Endodermal cell (in vitro differentiated cells): Measurements from ENCODE around the gene INSM2. TPM values are rescaled to one million over a fixed set of nuclear protein-coding genes. Genes with fewer than 3 reads are reported as not detected.

Source experiments
- DNase-seq: peaks from one replicate; pipeline ENCODE4 v3.0.0-alpha.2; 2017
- H3K27ac ChIP-seq: 2 replicates; pipeline ENCODE4 v1.5.1; 2013; ENCODE audit warnings: mild to moderate bottlenecking, low read depth, low read length, moderate library complexity
- H3K27me3 ChIP-seq: 2 replicates; pipeline ENCODE4 v1.6.1; 2013; ENCODE audit warnings: mild to moderate bottlenecking, low read length, moderate library complexity; ENCODE audit not compliant: insufficient read depth, control insufficient read depth, poor library complexity, severe bottlenecking
- H3K36me3 ChIP-seq: 2 replicates; pipeline ENCODE4 v1.7.0; 2013; ENCODE audit warnings: mild to moderate bottlenecking, low read length, moderate library complexity; ENCODE audit not compliant: control insufficient read depth, insufficient read depth
- H3K4me1 ChIP-seq: one replicate; pipeline ENCODE4 v1.7.0; 2013; ENCODE audit warnings: low read length; ENCODE audit not compliant: control insufficient read depth, insufficient read depth
- H3K4me3 ChIP-seq: 2 replicates; pipeline ENCODE4 v1.5.1; 2013; ENCODE audit warnings: mild to moderate bottlenecking, low read length, moderate library complexity
- H3K9ac ChIP-seq: 2 replicates; pipeline ENCODE4 v1.6.1; 2013; ENCODE audit warnings: mild to moderate bottlenecking, low read length, moderate library complexity; ENCODE audit not compliant: poor library complexity, severe bottlenecking; ENCODE audit errors: extremely low read depth
- H3K9me3 ChIP-seq: 2 replicates; pipeline ENCODE4 v1.6.1; 2013; ENCODE audit warnings: mild to moderate bottlenecking, low read length, moderate library complexity; ENCODE audit not compliant: control insufficient read depth
- H3K27ac Mint-ChIP-seq: 2 replicates; pipeline ENCODE4 v1.8.0; 2020; ENCODE audit warnings: mixed read lengths
- H3K27me3 Mint-ChIP-seq: 2 replicates; pipeline ENCODE4 v1.8.0; 2021; ENCODE audit warnings: mild to moderate bottlenecking, mixed read lengths; ENCODE audit not compliant: insufficient read depth
- H3K36me3 Mint-ChIP-seq: 2 replicates; pipeline ENCODE4 v1.8.0; 2020; ENCODE audit warnings: low read depth, mixed read lengths
- H3K4me1 Mint-ChIP-seq: 2 replicates; pipeline ENCODE4 v1.8.0; 2020; ENCODE audit warnings: mixed read lengths
- H3K4me3 Mint-ChIP-seq: 2 replicates; pipeline ENCODE4 v1.8.0; 2020; ENCODE audit warnings: mild to moderate bottlenecking, moderate library complexity, mixed read lengths
- H3K9me3 Mint-ChIP-seq: 2 replicates; pipeline ENCODE4 v1.8.0; 2020; ENCODE audit warnings: mild to moderate bottlenecking, mixed read lengths
- WGBS, 2 experiments: methylation state at CpG; one replicate each; pipeline versions ENCODE4 v1.1.5 to v1.1.7; 2013; ENCODE audit warnings: missing lambda C conversion rate in 2 of 2, mixed read lengths in 1 of 2; ENCODE audit not compliant: insufficient coverage in 1 of 2, insufficient read length in 1 of 2; 5-methylcytosine and 5-hydroxymethylcytosine counted together
- total RNA-seq, 2 donors: library from RNA; stranded (reverse); fragmentation: NEBNext Ultra II Directional in 1 of 2; extraction: Animal tissue kit (Norgen Biotek cat#: 25700) in 1 of 2; gene quantifications; 2 replicates in 1 of 2; 3 replicates in 1 of 2; pipeline ENCODE4 v1.2.1, GENCODE V29; 2021
- TF ChIP-seq, protein P1 (sequence below): fragments of 200-600 bp; sonication (generic); conservative IDR thresholded peaks from 2 replicates; pipeline ENCODE4 v1.5.0; 2021; ENCODE audit warnings: antibody characterized with exemption, mild to moderate bottlenecking

INSM2 gene
- total RNA-seq, 2 donors from 2014 or later, result 0.15 to 0.18 TPM

DNA sequence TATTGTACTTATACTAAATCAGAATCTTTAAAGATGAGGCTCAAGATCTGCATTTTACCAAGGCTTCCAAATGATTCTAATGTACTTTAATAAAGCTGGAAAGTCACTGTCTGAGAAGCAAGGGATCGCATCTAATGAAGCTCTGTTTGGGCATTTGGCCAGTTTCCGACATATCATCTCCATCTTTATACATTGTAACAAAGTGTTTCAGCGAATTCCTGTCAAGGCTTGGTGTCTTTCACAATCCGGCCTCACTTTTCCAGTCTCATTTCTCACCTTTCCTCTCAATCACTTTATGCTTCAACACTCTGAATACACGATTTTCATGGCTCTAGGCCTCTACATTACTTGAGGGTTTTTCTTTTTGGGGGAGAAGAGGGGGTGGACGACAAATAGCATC is 27.5 kb upstream of the INSM2 start:
- H3K4me3 Mint-ChIP-seq, result no peak overlapping the region
- peaks cover 4% of the 10 kb centered on the region for H3K27me3 Mint-ChIP-seq
- no peak overlapping the region for H3K27ac Mint-ChIP-seq

DNA sequence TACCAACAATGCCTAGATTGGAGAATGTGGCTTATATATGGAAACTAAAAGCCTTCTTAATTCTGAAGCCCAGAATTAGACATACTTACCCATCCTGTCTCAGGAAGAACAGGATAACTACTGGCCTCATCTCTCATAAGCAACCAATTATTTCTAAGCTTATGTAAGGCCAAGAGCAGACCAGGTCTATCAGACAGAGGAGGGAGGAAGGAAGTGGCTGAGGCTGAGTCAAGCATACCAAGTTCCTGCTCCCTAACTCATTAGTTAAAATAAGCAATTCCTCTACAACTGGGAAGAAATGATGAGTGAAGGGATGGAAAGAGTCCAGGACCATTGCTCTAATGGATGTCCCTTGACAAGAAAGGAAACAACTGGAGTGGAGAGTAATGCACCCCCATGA is 27.0 kb upstream of the INSM2 start:
- Histone ChIP-seq H3K27me3 (no peaks in the 10 kb centered on the region), H3K4me1 (no peaks in the 10 kb centered on the region), H3K4me3 (no peak overlapping the region), H3K9ac (no peak overlapping the region), H3K9me3 (no peaks in the 10 kb centered on the region), H3K27ac (no peak overlapping the region), H3K36me3 (no peaks in the 10 kb centered on the region)
- Mint-ChIP-seq H3K4me1 (peaks cover 2% of the 10 kb centered on the region), H3K36me3 (no peaks in the 10 kb centered on the region), H3K9me3 (no peaks in the 10 kb centered on the region), H3K4me3 (no peak overlapping the region), H3K27me3 (peaks cover 2% of the 10 kb centered on the region), H3K27ac (no peak overlapping the region)
- TF ChIP-seq, protein P1, sequence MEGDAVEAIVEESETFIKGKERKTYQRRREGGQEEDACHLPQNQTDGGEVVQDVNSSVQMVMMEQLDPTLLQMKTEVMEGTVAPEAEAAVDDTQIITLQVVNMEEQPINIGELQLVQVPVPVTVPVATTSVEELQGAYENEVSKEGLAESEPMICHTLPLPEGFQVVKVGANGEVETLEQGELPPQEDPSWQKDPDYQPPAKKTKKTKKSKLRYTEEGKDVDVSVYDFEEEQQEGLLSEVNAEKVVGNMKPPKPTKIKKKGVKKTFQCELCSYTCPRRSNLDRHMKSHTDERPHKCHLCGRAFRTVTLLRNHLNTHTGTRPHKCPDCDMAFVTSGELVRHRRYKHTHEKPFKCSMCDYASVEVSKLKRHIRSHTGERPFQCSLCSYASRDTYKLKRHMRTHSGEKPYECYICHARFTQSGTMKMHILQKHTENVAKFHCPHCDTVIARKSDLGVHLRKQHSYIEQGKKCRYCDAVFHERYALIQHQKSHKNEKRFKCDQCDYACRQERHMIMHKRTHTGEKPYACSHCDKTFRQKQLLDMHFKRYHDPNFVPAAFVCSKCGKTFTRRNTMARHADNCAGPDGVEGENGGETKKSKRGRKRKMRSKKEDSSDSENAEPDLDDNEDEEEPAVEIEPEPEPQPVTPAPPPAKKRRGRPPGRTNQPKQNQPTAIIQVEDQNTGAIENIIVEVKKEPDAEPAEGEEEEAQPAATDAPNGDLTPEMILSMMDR, result no peak
- DNase-seq, result no peak

More for the DNA sequence above, 27.5 kb upstream of the INSM2 start:
- no peaks in the 10 kb centered on the region for H3K36me3 Mint-ChIP-seq
- Histone ChIP-seq H3K9ac (no peak overlapping the region), H3K4me1 (no peaks in the 10 kb centered on the region), H3K36me3 (no peaks in the 10 kb centered on the region), H3K4me3 (no peak overlapping the region), H3K27me3 (no peaks in the 10 kb centered on the region), H3K9me3 (no peaks in the 10 kb centered on the region), H3K27ac (no peak overlapping the region)
- WGBS, 2 experiments, result 87 to 96% methylated on average over 4 to 5 of the region's 6 CpGs
- no peak for DNase-seq
- TF ChIP-seq, protein P1, result no peak
- no peaks in the 10 kb centered on the region for H3K9me3 Mint-ChIP-seq
- H3K4me1 Mint-ChIP-seq, result peaks cover 2% of the 10 kb centered on the region

DNA sequence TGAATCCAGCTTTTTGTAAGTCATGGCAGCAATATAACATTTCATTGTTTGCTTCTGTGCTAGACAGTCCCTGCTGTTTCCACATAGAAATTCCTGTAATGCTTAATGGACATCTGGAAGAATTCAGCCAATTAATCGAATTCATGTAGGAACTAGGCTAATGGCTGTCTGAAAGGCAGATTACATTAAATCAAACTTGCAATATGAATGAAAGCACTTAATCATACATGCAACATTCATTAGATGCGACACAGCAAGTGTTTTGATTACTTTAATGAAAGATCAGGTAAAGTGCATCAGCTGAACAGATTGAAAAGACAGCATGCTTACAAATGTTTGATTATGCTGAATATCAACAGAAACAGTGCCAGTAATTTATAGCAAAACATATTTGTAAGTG is 24.1 kb upstream of the INSM2 start:
- Mint-ChIP-seq H3K4me3 (no peak overlapping the region), H3K9me3 (no peaks in the 10 kb centered on the region), H3K36me3 (no peaks in the 10 kb centered on the region), H3K4me1 (no peaks in the 10 kb centered on the region), H3K27me3 (peaks cover 2% of the 10 kb centered on the region), H3K27ac (no peak overlapping the region)
- DNase-seq, result no peak
- Histone ChIP-seq H3K9me3 (no peaks in the 10 kb centered on the region), H3K27ac (no peak overlapping the region), H3K4me1 (no peaks in the 10 kb centered on the region), H3K4me3 (no peak overlapping the region), H3K9ac (no peak overlapping the region), H3K27me3 (no peaks in the 10 kb centered on the region), H3K36me3 (no peaks in the 10 kb centered on the region)
- TF ChIP-seq, protein P1, result no peak
- 90 to 100% methylated on average over 2 of the region's 2 CpGs for WGBS, 2 experiments
